HEK293 (cell line): ENCODE measurements around the gene C19orf12.
A peak's percentile ranks its signal among the peaks of the same experiment; 100 is the strongest.

Experiments used
- BCL11A ChIP-seq: fragments of 450-650 bp; formaldehyde crosslinking; IDR thresholded peaks from 2 replicates; pipeline ENCODE4 v1.5.1; 2016; ENCODE audit warnings: low read depth, missing biosample characterization, missing genetic modification characterization
- BCL11B ChIP-seq: fragments of 450-650 bp; formaldehyde crosslinking; IDR thresholded peaks from 2 replicates; pipeline ENCODE4 v1.5.1; 2016; ENCODE audit warnings: low read depth, missing biosample characterization, missing genetic modification characterization
- GLIS1 ChIP-seq: fragments of 450-650 bp; formaldehyde crosslinking; IDR thresholded peaks from 2 replicates; pipeline ENCODE4 v1.5.1; 2016; ENCODE audit warnings: missing biosample characterization, missing genetic modification characterization
- GLIS2 ChIP-seq: fragments of 450-650 bp; formaldehyde crosslinking; IDR thresholded peaks from 2 replicates; pipeline ENCODE4 v1.5.1; 2016; ENCODE audit warnings: missing biosample characterization, missing genetic modification characterization
- HIC1 ChIP-seq: fragments of 450-650 bp; formaldehyde crosslinking; IDR thresholded peaks from 2 replicates; pipeline ENCODE4 v1.5.1; 2016; ENCODE audit warnings: missing biosample characterization, missing genetic modification characterization
- IKZF3 ChIP-seq: fragments of 450-650 bp; IDR thresholded peaks from 2 replicates; pipeline ENCODE4 v1.5.0; 2018; ENCODE audit warnings: missing biosample characterization, mild to moderate bottlenecking, missing genetic modification characterization, moderate library complexity
- KLF9 ChIP-seq: fragments of 450-650 bp; formaldehyde crosslinking; IDR thresholded peaks from 2 replicates; pipeline ENCODE4 v1.5.1; 2016; ENCODE audit warnings: missing biosample characterization, missing genetic modification characterization, low read depth
- ZBTB10 ChIP-seq: fragments of 450-650 bp; formaldehyde crosslinking; IDR thresholded peaks from 2 replicates; pipeline ENCODE4 v1.5.1; 2016; ENCODE audit warnings: missing biosample characterization, missing genetic modification characterization
- ZBTB26 ChIP-seq: fragments of 450-650 bp; formaldehyde crosslinking; optimal IDR thresholded peaks from 2 replicates; pipeline ENCODE3; 2016; ENCODE audit warnings: missing biosample characterization, mild to moderate bottlenecking, missing genetic modification characterization
- ZBTB48 ChIP-seq: fragments of 450-650 bp; formaldehyde crosslinking; IDR thresholded peaks from 2 replicates; pipeline ENCODE4 v1.5.1; 2016; ENCODE audit warnings: missing biosample characterization, missing genetic modification characterization
- ZIC2 ChIP-seq: fragments of 450-650 bp; formaldehyde crosslinking; IDR thresholded peaks from 2 replicates; pipeline ENCODE4 v1.5.1; 2016; ENCODE audit warnings: missing biosample characterization, missing genetic modification characterization
- ZNF16 ChIP-seq: fragments of 450-650 bp; formaldehyde crosslinking; IDR thresholded peaks from 2 replicates; pipeline ENCODE4 v1.5.1; 2016; ENCODE audit warnings: low read depth, missing biosample characterization, missing genetic modification characterization
- ZNF174 ChIP-seq: fragments of 450-650 bp; formaldehyde crosslinking; IDR thresholded peaks from 2 replicates; pipeline ENCODE4 v1.5.0; 2017; ENCODE audit warnings: missing biosample characterization, mild to moderate bottlenecking, missing genetic modification characterization
- ZNF266 ChIP-seq: fragments of 450-650 bp; formaldehyde crosslinking; IDR thresholded peaks from 2 replicates; pipeline ENCODE4 v1.5.1; 2016; ENCODE audit warnings: missing biosample characterization, missing genetic modification characterization, low read depth
- ZNF341 ChIP-seq: fragments of 450-650 bp; formaldehyde crosslinking; IDR thresholded peaks from 2 replicates; pipeline ENCODE4; 2016; ENCODE audit warnings: low read depth, missing biosample characterization, missing genetic modification characterization
- ZNF561 ChIP-seq: fragments of 450-650 bp; IDR thresholded peaks from 2 replicates; pipeline ENCODE4 v1.5.1; 2018; ENCODE audit warnings: missing biosample characterization, missing genetic modification characterization, borderline replicate concordance
- ZNF585B ChIP-seq: fragments of 450-650 bp; formaldehyde crosslinking; IDR thresholded peaks from 2 replicates; pipeline ENCODE4 v1.5.1; 2016; ENCODE audit warnings: missing biosample characterization, missing genetic modification characterization
- ZNF629 ChIP-seq: fragments of 450-650 bp; formaldehyde crosslinking; IDR thresholded peaks from 2 replicates; pipeline ENCODE4 v1.5.1; 2017; ENCODE audit warnings: missing biosample characterization, missing genetic modification characterization
- ZNF837 ChIP-seq: fragments of 450-650 bp; formaldehyde crosslinking; IDR thresholded peaks from 2 replicates; pipeline ENCODE4 v1.5.1; 2016; ENCODE audit warnings: missing biosample characterization, missing genetic modification characterization
- TF ChIP-seq, protein P1 (sequence below): fragments of 450-650 bp; formaldehyde crosslinking; IDR thresholded peaks from 2 replicates; pipeline ENCODE4 v1.5.1; 2016; ENCODE audit warnings: missing biosample characterization, missing genetic modification characterization, borderline replicate concordance
- TF ChIP-seq, protein P2 (sequence below): fragments of 450-650 bp; formaldehyde crosslinking; IDR thresholded peaks from 2 replicates; pipeline ENCODE4 v1.5.1; 2017; ENCODE audit warnings: missing biosample characterization, mild to moderate bottlenecking, missing genetic modification characterization, moderate library complexity
- TF ChIP-seq, protein P3 (sequence below): fragments of 450-650 bp; formaldehyde crosslinking; IDR thresholded peaks from 2 replicates; pipeline ENCODE4 v1.5.1; 2016; ENCODE audit warnings: missing biosample characterization, missing genetic modification characterization

The C19orf12 gene

DNA sequence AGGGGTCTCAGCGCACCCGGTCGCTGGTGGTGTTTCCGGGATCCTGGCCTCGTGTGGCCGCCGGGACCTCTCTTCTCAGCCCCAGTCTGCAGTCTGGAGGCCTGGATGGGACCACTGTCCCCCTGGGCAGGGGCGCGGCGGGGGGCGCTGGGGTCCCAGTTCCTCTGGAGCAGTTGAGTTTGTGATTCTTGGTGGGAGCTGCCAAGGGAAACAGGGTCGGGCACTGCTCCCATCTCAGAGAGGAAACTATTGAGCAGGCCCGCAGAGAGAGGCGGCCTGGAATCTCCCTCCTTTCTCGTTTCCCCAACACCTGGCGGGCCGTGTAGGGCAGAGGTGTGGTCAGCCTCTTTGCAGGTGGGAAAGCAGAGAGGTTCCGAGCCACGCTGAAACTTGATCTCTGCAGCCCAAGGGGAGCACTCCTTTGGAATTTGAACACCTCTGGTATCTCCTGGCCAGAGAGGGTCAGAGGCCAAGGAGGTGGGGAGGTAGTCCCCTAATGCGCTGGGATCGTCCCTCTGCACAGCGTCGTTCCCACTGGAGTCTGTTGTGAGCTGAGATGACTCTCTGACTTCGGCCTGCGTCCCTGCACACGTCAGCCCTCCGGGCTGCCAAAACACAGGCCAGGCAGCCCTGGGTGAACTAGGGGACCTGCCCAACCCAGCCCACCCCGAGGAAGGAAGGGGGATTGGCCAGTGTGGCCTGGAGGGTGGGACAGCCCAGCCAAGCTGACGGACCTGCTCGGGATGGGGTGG is 49.1 kb downstream of the C19orf12 start (continued):
- TF ChIP-seq, protein P1, sequence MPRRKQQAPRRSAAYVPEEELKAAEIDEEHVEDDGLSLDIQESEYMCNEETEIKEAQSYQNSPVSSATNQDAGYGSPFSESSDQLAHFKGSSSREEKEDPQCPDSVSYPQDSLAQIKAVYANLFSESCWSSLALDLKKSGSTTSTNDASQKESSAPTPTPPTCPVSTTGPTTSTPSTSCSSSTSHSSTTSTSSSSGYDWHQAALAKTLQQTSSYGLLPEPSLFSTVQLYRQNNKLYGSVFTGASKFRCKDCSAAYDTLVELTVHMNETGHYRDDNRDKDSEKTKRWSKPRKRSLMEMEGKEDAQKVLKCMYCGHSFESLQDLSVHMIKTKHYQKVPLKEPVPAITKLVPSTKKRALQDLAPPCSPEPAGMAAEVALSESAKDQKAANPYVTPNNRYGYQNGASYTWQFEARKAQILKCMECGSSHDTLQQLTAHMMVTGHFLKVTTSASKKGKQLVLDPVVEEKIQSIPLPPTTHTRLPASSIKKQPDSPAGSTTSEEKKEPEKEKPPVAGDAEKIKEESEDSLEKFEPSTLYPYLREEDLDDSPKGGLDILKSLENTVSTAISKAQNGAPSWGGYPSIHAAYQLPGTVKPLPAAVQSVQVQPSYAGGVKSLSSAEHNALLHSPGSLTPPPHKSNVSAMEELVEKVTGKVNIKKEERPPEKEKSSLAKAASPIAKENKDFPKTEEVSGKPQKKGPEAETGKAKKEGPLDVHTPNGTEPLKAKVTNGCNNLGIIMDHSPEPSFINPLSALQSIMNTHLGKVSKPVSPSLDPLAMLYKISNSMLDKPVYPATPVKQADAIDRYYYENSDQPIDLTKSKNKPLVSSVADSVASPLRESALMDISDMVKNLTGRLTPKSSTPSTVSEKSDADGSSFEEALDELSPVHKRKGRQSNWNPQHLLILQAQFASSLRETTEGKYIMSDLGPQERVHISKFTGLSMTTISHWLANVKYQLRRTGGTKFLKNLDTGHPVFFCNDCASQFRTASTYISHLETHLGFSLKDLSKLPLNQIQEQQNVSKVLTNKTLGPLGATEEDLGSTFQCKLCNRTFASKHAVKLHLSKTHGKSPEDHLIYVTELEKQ (tag by site-specific recombination): no peak
- 0 out of 2 replicates have a peak, but pooled peaks have one; percentile 19 for TF ChIP-seq KLF9 (tag by site-specific recombination)
- no peak for TF ChIP-seq ZNF837 (tag by site-specific recombination)
- TF ChIP-seq IKZF3: peak; percentile 59; the same call in 1 of the 2 replicates
- TF ChIP-seq ZBTB26 (tag by site-specific recombination): peak; percentile 38
- TF ChIP-seq ZIC2 (tag by site-specific recombination): 0 out of 2 replicates have a peak, but pooled peaks have one; percentile 31
- TF ChIP-seq, protein P2, sequence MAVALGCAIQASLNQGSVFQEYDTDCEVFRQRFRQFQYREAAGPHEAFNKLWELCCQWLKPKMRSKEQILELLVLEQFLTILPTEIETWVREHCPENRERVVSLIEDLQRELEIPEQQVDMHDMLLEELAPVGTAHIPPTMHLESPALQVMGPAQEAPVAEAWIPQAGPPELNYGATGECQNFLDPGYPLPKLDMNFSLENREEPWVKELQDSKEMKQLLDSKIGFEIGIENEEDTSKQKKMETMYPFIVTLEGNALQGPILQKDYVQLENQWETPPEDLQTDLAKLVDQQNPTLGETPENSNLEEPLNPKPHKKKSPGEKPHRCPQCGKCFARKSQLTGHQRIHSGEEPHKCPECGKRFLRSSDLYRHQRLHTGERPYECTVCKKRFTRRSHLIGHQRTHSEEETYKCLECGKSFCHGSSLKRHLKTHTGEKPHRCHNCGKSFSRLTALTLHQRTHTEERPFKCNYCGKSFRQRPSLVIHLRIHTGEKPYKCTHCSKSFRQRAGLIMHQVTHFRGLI: peak; percentile 70
- no peak for TF ChIP-seq ZNF561 (tag by site-specific recombination)
- TF ChIP-seq GLIS1 (tag by site-specific recombination): peak; percentile 88
- peak; percentile 4; the same call in 1 of the 2 replicates for TF ChIP-seq ZNF341
- peak; percentile 96 for TF ChIP-seq BCL11A (tag by site-specific recombination)
- TF ChIP-seq ZNF16 (tag by site-specific recombination): no peak
- TF ChIP-seq ZBTB48 (tag by site-specific recombination): peak; percentile 31; the same call in 1 of the 2 replicates
- TF ChIP-seq ZBTB10 (tag by site-specific recombination): peak; percentile 58
- TF ChIP-seq BCL11B (tag by site-specific recombination): peak; percentile 95
- TF ChIP-seq ZNF629 (tag by site-specific recombination): peak; percentile 47; the same call in 1 of the 2 replicates
- no peak for TF ChIP-seq ZNF174 (tag by site-specific recombination)
- TF ChIP-seq, protein P3, sequence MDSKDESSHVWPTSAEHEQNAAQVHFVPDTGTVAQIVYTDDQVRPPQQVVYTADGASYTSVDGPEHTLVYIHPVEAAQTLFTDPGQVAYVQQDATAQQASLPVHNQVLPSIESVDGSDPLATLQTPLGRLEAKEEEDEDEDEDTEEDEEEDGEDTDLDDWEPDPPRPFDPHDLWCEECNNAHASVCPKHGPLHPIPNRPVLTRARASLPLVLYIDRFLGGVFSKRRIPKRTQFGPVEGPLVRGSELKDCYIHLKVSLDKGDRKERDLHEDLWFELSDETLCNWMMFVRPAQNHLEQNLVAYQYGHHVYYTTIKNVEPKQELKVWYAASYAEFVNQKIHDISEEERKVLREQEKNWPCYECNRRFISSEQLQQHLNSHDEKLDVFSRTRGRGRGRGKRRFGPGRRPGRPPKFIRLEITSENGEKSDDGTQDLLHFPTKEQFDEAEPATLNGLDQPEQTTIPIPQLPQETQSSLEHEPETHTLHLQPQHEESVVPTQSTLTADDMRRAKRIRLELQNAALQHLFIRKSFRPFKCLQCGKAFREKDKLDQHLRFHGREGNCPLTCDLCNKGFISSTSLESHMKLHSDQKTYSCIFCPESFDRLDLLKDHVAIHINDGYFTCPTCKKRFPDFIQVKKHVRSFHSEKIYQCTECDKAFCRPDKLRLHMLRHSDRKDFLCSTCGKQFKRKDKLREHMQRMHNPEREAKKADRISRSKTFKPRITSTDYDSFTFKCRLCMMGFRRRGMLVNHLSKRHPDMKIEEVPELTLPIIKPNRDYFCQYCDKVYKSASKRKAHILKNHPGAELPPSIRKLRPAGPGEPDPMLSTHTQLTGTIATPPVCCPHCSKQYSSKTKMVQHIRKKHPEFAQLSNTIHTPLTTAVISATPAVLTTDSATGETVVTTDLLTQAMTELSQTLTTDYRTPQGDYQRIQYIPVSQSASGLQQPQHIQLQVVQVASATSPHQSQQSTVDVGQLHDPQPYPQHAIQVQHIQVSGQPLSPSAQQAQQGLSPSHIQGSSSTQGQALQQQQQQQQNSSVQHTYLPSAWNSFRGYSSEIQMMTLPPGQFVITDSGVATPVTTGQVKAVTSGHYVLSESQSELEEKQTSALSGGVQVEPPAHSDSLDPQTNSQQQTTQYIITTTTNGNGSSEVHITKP (tag by site-specific recombination): peak; percentile 72
- no peak for TF ChIP-seq ZNF585B (tag by site-specific recombination)
- peak; percentile 78 for TF ChIP-seq GLIS2 (tag by site-specific recombination)
- no peak for TF ChIP-seq ZNF266 (tag by site-specific recombination)
- 0 out of 2 replicates have a peak, but pooled peaks have one; percentile 54 for TF ChIP-seq HIC1 (tag by site-specific recombination)
